Measurements from ENCODE around the gene CCDC122. TPM values are rescaled to one million over a fixed set of nuclear protein-coding genes. Genes with fewer than 3 reads are reported as not detected.

CCDC122 gene
- total RNA-seq, 1 donor from 2014 or later: 4.7 TPM

DNA sequence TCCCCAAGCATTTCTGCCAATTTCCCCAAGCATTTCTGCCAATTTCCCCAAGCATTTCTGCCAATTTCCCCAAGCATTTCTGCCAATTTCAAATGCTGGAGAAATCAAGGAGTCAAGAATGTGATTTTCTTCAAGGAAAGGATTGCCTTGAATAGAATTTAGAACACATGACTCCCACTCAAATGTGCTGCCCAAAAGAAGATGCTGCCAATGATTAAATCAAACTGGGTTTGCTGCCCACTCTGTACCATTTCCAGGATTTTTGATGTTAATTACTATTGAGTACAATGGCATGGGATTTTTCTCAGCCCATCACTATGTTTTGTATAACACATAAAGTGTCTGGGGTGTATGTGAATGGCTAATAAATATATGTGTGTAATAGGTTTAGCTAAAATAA lies 70.9 kb downstream of the CCDC122 start:
- FAIRE-seq: no peak
- TF ChIP-seq, protein P1, sequence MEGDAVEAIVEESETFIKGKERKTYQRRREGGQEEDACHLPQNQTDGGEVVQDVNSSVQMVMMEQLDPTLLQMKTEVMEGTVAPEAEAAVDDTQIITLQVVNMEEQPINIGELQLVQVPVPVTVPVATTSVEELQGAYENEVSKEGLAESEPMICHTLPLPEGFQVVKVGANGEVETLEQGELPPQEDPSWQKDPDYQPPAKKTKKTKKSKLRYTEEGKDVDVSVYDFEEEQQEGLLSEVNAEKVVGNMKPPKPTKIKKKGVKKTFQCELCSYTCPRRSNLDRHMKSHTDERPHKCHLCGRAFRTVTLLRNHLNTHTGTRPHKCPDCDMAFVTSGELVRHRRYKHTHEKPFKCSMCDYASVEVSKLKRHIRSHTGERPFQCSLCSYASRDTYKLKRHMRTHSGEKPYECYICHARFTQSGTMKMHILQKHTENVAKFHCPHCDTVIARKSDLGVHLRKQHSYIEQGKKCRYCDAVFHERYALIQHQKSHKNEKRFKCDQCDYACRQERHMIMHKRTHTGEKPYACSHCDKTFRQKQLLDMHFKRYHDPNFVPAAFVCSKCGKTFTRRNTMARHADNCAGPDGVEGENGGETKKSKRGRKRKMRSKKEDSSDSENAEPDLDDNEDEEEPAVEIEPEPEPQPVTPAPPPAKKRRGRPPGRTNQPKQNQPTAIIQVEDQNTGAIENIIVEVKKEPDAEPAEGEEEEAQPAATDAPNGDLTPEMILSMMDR (IDR thresholded peaks at IDR 0.05; ENCODE audit: insufficient read depth, low read length, severe bottlenecking): no peak
- no peak for DNase-seq (ENCODE audit: low read depth)

DNA sequence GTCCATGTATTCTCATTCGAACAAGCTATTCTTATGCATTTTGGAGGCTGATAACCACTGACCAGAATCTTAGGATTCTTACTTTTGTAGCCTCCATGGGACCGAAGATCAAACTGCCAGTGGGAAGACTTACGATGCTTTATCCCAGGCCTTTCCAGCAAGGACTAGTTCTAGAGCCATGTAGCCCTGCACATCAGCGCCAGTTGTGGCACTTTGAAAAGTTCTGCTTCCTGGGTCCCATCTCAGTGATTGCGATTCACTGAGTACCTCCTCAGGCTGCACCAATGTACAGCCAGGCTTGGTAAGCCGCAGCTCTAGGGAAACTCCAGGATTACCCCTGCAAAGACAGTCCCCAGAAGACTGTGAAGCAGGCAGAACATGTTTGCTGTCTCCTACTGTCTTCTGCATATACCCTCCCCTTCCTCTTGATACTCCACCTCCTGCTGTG lies 73.8 kb downstream of the CCDC122 start:
- DNase-seq (ENCODE audit: low read depth) (no peak), FAIRE-seq (no peak)
- H3K36me3 ChIP-seq (ENCODE audit: control insufficient read depth, insufficient read depth, low read length): no peaks in the 10 kb centered on the region
- no peak overlapping the region for H3K4me3 ChIP-seq (ENCODE audit: low read depth, low read length)
- TF ChIP-seq, protein P1 (IDR thresholded peaks at IDR 0.05; ENCODE audit: insufficient read depth, low read length, severe bottlenecking): no peak
- no peaks in the 10 kb centered on the region for H3K27me3 ChIP-seq (ENCODE audit: control insufficient read depth, insufficient read depth, low read length)

More for the DNA sequence above, 70.9 kb downstream of the CCDC122 start:
- H3K4me3 ChIP-seq (ENCODE audit: low read depth, low read length): no peak overlapping the region
- no peaks in the 10 kb centered on the region for H3K36me3 ChIP-seq (ENCODE audit: control insufficient read depth, insufficient read depth, low read length)
- H3K27me3 ChIP-seq (ENCODE audit: control insufficient read depth, insufficient read depth, low read length): no peaks in the 10 kb centered on the region

DNA sequence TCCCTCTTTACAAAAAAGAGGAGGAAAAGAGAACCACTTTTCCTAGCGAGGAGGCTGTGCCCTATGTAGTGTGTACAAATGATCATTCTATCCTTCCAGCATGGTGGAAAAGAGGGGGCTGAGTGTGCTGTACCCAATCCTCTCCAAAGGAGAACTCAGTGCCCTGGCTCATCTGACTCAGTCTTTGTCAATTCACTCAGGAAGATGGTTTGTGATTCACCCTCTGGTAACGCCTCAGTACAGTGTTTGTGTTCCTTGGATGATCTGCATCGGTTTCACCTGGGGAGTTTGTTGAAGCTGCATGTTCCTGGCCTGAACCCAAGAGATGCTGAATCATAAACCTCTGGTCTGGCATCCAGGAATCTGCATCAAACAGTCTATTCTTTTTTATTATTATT lies 74.5 kb downstream of the CCDC122 start:
- Histone ChIP-seq H3K36me3 (ENCODE audit: control insufficient read depth, insufficient read depth, low read length) (no peaks in the 10 kb centered on the region), H3K4me3 (ENCODE audit: low read depth, low read length) (no peak overlapping the region), H3K27me3 (ENCODE audit: control insufficient read depth, insufficient read depth, low read length) (no peaks in the 10 kb centered on the region)
- TF ChIP-seq, protein P1 (IDR thresholded peaks at IDR 0.05; ENCODE audit: insufficient read depth, low read length, severe bottlenecking): no peak
- peak; percentile 99 for FAIRE-seq
- DNase-seq (ENCODE audit: low read depth): peak; percentile 100

DNA sequence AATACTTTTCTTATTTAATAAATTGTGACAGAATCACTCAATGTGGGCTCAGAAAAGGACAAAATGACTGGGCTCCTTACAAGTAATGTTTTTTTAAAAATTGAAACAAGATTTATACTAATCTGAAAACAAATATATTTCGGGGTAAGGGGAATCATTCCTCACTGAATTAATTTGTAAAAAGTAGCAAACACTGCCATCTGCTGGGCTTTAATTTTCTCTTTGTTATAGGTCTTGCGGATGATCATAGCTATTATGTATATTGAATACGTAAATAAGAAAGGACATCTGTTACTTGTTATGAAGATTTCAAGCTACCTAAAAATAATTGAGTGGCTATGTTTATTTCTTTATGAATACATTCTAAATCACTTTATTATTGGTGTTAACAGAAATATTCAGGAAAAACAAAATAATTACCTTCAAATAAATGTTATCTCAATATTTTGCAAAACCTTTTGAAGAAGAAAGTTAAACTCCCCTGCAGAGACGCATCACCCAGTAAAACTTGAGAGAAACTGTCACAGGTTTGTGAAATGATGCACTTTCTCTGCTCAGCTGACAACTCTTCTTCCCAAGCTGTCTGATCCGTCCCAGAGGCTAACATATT lies 75.0 kb downstream of the CCDC122 start:
- H3K36me3 ChIP-seq (ENCODE audit: control insufficient read depth, insufficient read depth, low read length): no peaks in the 10 kb centered on the region
- H3K27me3 ChIP-seq (ENCODE audit: control insufficient read depth, insufficient read depth, low read length): no peaks in the 10 kb centered on the region
- H3K4me3 ChIP-seq (ENCODE audit: low read depth, low read length): no peak overlapping the region
- TF ChIP-seq, protein P1 (IDR thresholded peaks at IDR 0.05; ENCODE audit: insufficient read depth, low read length, severe bottlenecking): peak; percentile 12
- FAIRE-seq (no peak), DNase-seq (ENCODE audit: low read depth) (peak; percentile 80)

DNA sequence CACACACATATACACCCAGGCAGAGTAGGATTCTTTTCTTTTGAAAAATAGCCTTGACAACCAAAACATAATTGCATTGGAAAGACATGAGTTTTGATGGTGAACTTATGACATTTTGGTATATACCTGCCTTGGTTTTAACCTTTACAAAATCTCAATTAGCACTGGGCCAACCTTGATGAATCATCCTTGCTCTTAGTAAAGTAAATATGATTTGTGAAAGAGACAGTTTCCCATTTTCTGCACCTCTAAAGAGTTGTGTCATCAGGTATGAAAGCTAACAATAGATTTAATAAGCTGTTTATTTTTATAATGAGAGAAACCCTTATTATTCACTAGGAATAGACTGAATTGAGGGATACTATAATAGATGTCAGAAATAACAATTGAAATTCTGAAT lies 77.0 kb downstream of the CCDC122 start:
- no peak for FAIRE-seq
- TF ChIP-seq, protein P1 (IDR thresholded peaks at IDR 0.05; ENCODE audit: insufficient read depth, low read length, severe bottlenecking): no peak
- H3K36me3 ChIP-seq (ENCODE audit: control insufficient read depth, insufficient read depth, low read length): no peaks in the 10 kb centered on the region
- H3K27me3 ChIP-seq (ENCODE audit: control insufficient read depth, insufficient read depth, low read length): no peaks in the 10 kb centered on the region
- DNase-seq (ENCODE audit: low read depth): peak; percentile 87
- no peak overlapping the region for H3K4me3 ChIP-seq (ENCODE audit: low read depth, low read length)

GRCh38 chr13:43800828-43801227 lies 78.7 kb downstream of the CCDC122 start:
- TF ChIP-seq, protein P1 (IDR thresholded peaks at IDR 0.05; ENCODE audit: insufficient read depth, low read length, severe bottlenecking): no peak
- no peaks in the 10 kb centered on the region for H3K36me3 ChIP-seq (ENCODE audit: control insufficient read depth, insufficient read depth, low read length)
- H3K27me3 ChIP-seq (ENCODE audit: control insufficient read depth, insufficient read depth, low read length): no peaks in the 10 kb centered on the region
- H3K4me3 ChIP-seq (ENCODE audit: low read depth, low read length): no peak overlapping the region
- FAIRE-seq (no peak), DNase-seq (ENCODE audit: low read depth) (no peak)
